ENCODE measurements around the gene HBP1. TPM values are rescaled to one million over a fixed set of nuclear protein-coding genes. Genes with fewer than 3 reads are reported as not detected.
A peak's percentile ranks its signal among the peaks of the same experiment; 100 is the strongest.

The HBP1 gene
- total RNA-seq, 1 donor from 2014 or later: 50.9 TPM

GRCh38 chr7:107169120-107170050 lies 582 bp downstream of the HBP1 start:
- H3K27me3 Mint-ChIP-seq (ENCODE audit: unreplicated experiment): peaks cover 19% of the 10 kb centered on the region
- peak overlapping the region; percentile 100 for H3K4me3 Mint-ChIP-seq (ENCODE audit: unreplicated experiment)
- peak overlapping the region; percentile 100 for H3K27ac Mint-ChIP-seq (ENCODE audit: unreplicated experiment)
- H3K4me1 Mint-ChIP-seq (ENCODE audit: unreplicated experiment): peaks cover 39% of the 10 kb centered on the region
- H3K9me3 Mint-ChIP-seq (ENCODE audit: unreplicated experiment): peaks cover 6% of the 10 kb centered on the region
- peaks cover 10% of the 10 kb centered on the region for H3K36me3 Mint-ChIP-seq (ENCODE audit: low read depth, unreplicated experiment)
- no peak for TF ChIP-seq CTCF (IDR thresholded peaks at IDR 0.05; ENCODE audit: unreplicated experiment)
- peak; percentile 94 for DNase-seq (ENCODE audit: low spot score)

GRCh38 chr7:107170051-107170915 lies 1.5 kb downstream of the HBP1 start:
- peaks cover 38% of the 10 kb centered on the region for H3K4me1 Mint-ChIP-seq (ENCODE audit: unreplicated experiment)
- no peak for DNase-seq (ENCODE audit: low spot score)

GRCh38 chr7:107171496-107171895 lies 2.7 kb downstream of the HBP1 start:
- peaks cover 19% of the 10 kb centered on the region for H3K27me3 Mint-ChIP-seq (ENCODE audit: unreplicated experiment)
- no peak for TF ChIP-seq CTCF (IDR thresholded peaks at IDR 0.05; ENCODE audit: unreplicated experiment)
- no peak for DNase-seq (ENCODE audit: low spot score)
- peaks cover 34% of the 10 kb centered on the region for H3K4me1 Mint-ChIP-seq (ENCODE audit: unreplicated experiment)
- H3K36me3 Mint-ChIP-seq (ENCODE audit: low read depth, unreplicated experiment): peaks cover 10% of the 10 kb centered on the region
- peaks cover 6% of the 10 kb centered on the region for H3K9me3 Mint-ChIP-seq (ENCODE audit: unreplicated experiment)
- no peak overlapping the region for H3K4me3 Mint-ChIP-seq (ENCODE audit: unreplicated experiment)
- no peak overlapping the region for H3K27ac Mint-ChIP-seq (ENCODE audit: unreplicated experiment)

More at GRCh38 chr7:107170051-107170915, 1.5 kb downstream of the HBP1 start:
- TF ChIP-seq CTCF (IDR thresholded peaks at IDR 0.05; ENCODE audit: unreplicated experiment): no peak
- peaks cover 19% of the 10 kb centered on the region for H3K27me3 Mint-ChIP-seq (ENCODE audit: unreplicated experiment)
- peak overlapping the region; percentile 100 for H3K4me3 Mint-ChIP-seq (ENCODE audit: unreplicated experiment)
- H3K27ac Mint-ChIP-seq (ENCODE audit: unreplicated experiment): peak overlapping the region; percentile 82
- peaks cover 10% of the 10 kb centered on the region for H3K36me3 Mint-ChIP-seq (ENCODE audit: low read depth, unreplicated experiment)
- H3K9me3 Mint-ChIP-seq (ENCODE audit: unreplicated experiment): peaks cover 6% of the 10 kb centered on the region

- Mint-ChIP-seq H3K27ac (ENCODE audit: unreplicated experiment) (no peak overlapping the region), H3K27me3 (ENCODE audit: unreplicated experiment) (peaks cover 18% of the 10 kb centered on the region), H3K36me3 (ENCODE audit: low read depth, unreplicated experiment) (peaks cover 9% of the 10 kb centered on the region), H3K9me3 (ENCODE audit: unreplicated experiment) (peaks cover 6% of the 10 kb centered on the region), H3K4me1 (ENCODE audit: unreplicated experiment) (peaks cover 31% of the 10 kb centered on the region), H3K4me3 (ENCODE audit: unreplicated experiment) (no peak overlapping the region)
- TF ChIP-seq CTCF (IDR thresholded peaks at IDR 0.05; ENCODE audit: unreplicated experiment): no peak
- DNase-seq (ENCODE audit: low spot score): no peak
Observed at GRCh38 chr7:107172276-107173032, 3.7 kb downstream of the HBP1 start.

Measured in endothelial cell (in vitro differentiated cells).